ENCODE results near the gene DBNDD2. TPM values are rescaled to one million over a fixed set of nuclear protein-coding genes. Genes with fewer than 3 reads are reported as not detected.

DBNDD2 gene
- total RNA-seq, 1 experiment from 2014 or later = 74.3 TPM

DNA sequence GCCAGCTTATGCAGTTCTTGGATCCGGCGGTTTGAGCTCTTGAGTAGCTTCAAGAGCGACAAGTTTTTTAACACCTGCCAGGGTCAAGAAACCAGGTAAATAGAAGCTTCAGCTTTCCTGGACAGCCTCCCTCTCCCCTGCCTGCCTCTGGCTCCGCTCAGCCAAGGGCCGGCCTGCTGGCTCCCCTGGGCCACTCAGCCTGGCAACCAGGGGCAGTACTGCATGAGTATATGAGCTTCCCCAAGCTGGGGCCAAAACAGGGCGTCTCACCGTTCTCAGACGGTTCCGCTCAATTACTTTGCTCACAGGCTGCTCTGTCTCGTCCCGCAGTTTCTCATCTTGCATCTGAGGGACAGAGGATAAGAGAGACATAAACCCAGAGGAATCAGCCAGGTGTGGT lies 30.8 kb upstream of the DBNDD2 start:
- CTCF ChIA-PET = interaction anchor here (0.6 to 2.0 kb wide), 2 partner anchors 51 to 60 kb away, joined by 3 to 7 read pairs; no protein-coding TSS in a partner anchor
- BruUV-seq (replicated peaks) = no TSS peak
- Histone ChIP-seq H3K27me3 (replicated peaks; ENCODE audit: control insufficient read depth, insufficient read depth, low read length) (no peaks in the 10 kb centered on the region), H3K36me3 (ENCODE audit: control insufficient read depth, insufficient read depth, low read length) (no peaks in the 10 kb centered on the region), H3K9me3 (no peaks in the 10 kb centered on the region), H3K4me3 (ENCODE audit: low read depth, low read length) (no peak overlapping the region), H3K4me1 (no peaks in the 10 kb centered on the region)
- H3K27me3 Mint-ChIP-seq (ENCODE audit: insufficient read depth, unreplicated experiment) = no peaks in the 10 kb centered on the region
- no peaks in the 10 kb centered on the region for H3K9me3 Mint-ChIP-seq (ENCODE audit: unreplicated experiment)
- DNase-seq = no peak
- H3K4me3 Mint-ChIP-seq (ENCODE audit: unreplicated experiment) = no peak overlapping the region
- TF ChIP-seq, protein P1, sequence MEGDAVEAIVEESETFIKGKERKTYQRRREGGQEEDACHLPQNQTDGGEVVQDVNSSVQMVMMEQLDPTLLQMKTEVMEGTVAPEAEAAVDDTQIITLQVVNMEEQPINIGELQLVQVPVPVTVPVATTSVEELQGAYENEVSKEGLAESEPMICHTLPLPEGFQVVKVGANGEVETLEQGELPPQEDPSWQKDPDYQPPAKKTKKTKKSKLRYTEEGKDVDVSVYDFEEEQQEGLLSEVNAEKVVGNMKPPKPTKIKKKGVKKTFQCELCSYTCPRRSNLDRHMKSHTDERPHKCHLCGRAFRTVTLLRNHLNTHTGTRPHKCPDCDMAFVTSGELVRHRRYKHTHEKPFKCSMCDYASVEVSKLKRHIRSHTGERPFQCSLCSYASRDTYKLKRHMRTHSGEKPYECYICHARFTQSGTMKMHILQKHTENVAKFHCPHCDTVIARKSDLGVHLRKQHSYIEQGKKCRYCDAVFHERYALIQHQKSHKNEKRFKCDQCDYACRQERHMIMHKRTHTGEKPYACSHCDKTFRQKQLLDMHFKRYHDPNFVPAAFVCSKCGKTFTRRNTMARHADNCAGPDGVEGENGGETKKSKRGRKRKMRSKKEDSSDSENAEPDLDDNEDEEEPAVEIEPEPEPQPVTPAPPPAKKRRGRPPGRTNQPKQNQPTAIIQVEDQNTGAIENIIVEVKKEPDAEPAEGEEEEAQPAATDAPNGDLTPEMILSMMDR (IDR thresholded peaks at IDR 0.05; ENCODE audit: insufficient read depth in 1 of 2, low read depth in 1 of 2, low read length in 1 of 2, severe bottlenecking in 1 of 2, unreplicated experiment in 1 of 2) = no peak
- peaks cover 6% of the 10 kb centered on the region for H3K36me3 Mint-ChIP-seq (ENCODE audit: insufficient read depth, unreplicated experiment)
- POLR2A ChIA-PET = interaction anchor here (0.9 to 1.3 kb wide), 2 partner anchors 8 to 60 kb away, joined by 3 to 4 read pairs; no protein-coding TSS in a partner anchor
- H3K4me1 Mint-ChIP-seq (ENCODE audit: low read depth, unreplicated experiment) = no peaks in the 10 kb centered on the region
- intact Hi-C loops (cut with micrococcal nuclease; ENCODE audit: unreplicated experiment) = no loop called here
- no peak overlapping the region for H3K27ac Mint-ChIP-seq (ENCODE audit: unreplicated experiment)

DNA sequence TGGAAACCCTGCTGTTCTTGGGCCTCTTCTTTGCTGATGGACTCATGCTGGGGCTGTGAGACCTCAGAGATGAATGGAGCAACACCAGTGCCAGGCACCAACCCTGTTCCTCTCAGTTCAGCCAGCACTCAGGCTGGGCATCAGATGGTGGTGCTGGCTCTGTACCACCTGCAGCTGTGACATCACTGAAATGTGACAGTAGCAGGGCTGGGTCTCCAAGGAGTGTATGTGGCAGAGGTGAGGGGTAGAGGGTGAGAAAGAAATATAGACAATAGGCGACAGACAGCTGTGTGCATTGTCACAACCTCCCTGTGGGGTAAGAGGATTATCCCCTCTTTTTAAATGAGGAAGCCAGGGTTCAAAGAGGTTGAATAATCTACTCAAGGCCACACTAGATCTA lies 29.9 kb upstream of the DBNDD2 start, which contains the start of gene TP53TG5:
TSS of gene TP53TG5 (minus strand) at position 135 of the 400 bp plus-strand sequence. CDS start at position 46, 89 bp downstream.
- no TSS peak for BruUV-seq (replicated peaks)
- no peaks in the 10 kb centered on the region for H3K9me3 Mint-ChIP-seq (ENCODE audit: unreplicated experiment)
- no peak for DNase-seq
- Histone ChIP-seq H3K4me1 (no peaks in the 10 kb centered on the region), H3K36me3 (ENCODE audit: control insufficient read depth, insufficient read depth, low read length) (no peaks in the 10 kb centered on the region), H3K4me3 (ENCODE audit: low read depth, low read length) (no peak within 1 kb of the TSS), H3K27me3 (replicated peaks; ENCODE audit: control insufficient read depth, insufficient read depth, low read length) (no peaks in the 10 kb centered on the region), H3K9me3 (no peaks in the 10 kb centered on the region)
- TF ChIP-seq, protein P1 (IDR thresholded peaks at IDR 0.05; ENCODE audit: insufficient read depth in 1 of 2, low read depth in 1 of 2, low read length in 1 of 2, severe bottlenecking in 1 of 2, unreplicated experiment in 1 of 2) = no peak
- ChIA-PET CTCF (no interaction called here), POLR2A (interaction anchor here (1.3 kb wide), 1 partner anchor 59 kb away, joined by 4 read pairs; no protein-coding TSS in a partner anchor)
- H3K27ac Mint-ChIP-seq (ENCODE audit: unreplicated experiment) = no peak within 1 kb of the TSS
- H3K36me3 Mint-ChIP-seq (ENCODE audit: insufficient read depth, unreplicated experiment) = peaks cover 6% of the 10 kb centered on the region
- no peaks in the 10 kb centered on the region for H3K27me3 Mint-ChIP-seq (ENCODE audit: insufficient read depth, unreplicated experiment)
- no peak within 1 kb of the TSS for H3K4me3 Mint-ChIP-seq (ENCODE audit: unreplicated experiment)
- intact Hi-C loops (cut with micrococcal nuclease; ENCODE audit: unreplicated experiment) = no loop called here
- no peaks in the 10 kb centered on the region for H3K4me1 Mint-ChIP-seq (ENCODE audit: low read depth, unreplicated experiment)

DNA sequence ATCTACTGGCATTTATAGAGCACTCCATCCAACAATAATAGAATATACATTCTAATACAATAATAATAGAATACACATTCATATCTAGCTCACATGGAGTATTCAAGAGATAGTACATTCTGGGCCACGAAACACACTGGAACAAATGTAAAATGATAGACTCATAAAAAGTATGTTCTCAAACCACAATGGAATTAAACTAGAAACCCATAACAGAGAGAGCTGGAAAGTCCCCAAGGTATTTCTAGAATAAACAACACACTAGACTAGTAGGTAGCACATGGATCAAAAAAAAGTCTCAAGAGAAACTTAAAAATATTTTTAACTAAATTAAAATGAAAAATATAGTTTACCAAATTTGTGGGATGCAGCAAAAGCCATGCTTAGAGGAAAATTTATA lies 20.8 kb upstream of the DBNDD2 start:
- Histone ChIP-seq H3K4me1 (no peaks in the 10 kb centered on the region), H3K4me3 (ENCODE audit: low read depth, low read length) (no peak overlapping the region), H3K36me3 (ENCODE audit: control insufficient read depth, insufficient read depth, low read length) (no peaks in the 10 kb centered on the region), H3K9me3 (no peaks in the 10 kb centered on the region), H3K27me3 (replicated peaks; ENCODE audit: control insufficient read depth, insufficient read depth, low read length) (no peaks in the 10 kb centered on the region)
- ChIA-PET POLR2A (no interaction called here), CTCF (no interaction called here)
- H3K9me3 Mint-ChIP-seq (ENCODE audit: unreplicated experiment) = peaks cover 9% of the 10 kb centered on the region
- no peak for DNase-seq
- no peaks in the 10 kb centered on the region for H3K36me3 Mint-ChIP-seq (ENCODE audit: insufficient read depth, unreplicated experiment)
- no TSS peak for BruUV-seq (replicated peaks)
- peaks cover 2% of the 10 kb centered on the region for H3K27me3 Mint-ChIP-seq (ENCODE audit: insufficient read depth, unreplicated experiment)
- TF ChIP-seq, protein P1 (IDR thresholded peaks at IDR 0.05; ENCODE audit: insufficient read depth in 1 of 2, low read depth in 1 of 2, low read length in 1 of 2, severe bottlenecking in 1 of 2, unreplicated experiment in 1 of 2) = no peak
- H3K4me3 Mint-ChIP-seq (ENCODE audit: unreplicated experiment) = no peak overlapping the region
- H3K4me1 Mint-ChIP-seq (ENCODE audit: low read depth, unreplicated experiment) = no peaks in the 10 kb centered on the region
- H3K27ac Mint-ChIP-seq (ENCODE audit: unreplicated experiment) = no peak overlapping the region
- intact Hi-C loops (cut with micrococcal nuclease; ENCODE audit: unreplicated experiment) = no loop called here
